ENCODE data around the gene PRKG1. TPM values are rescaled to one million over a fixed set of nuclear protein-coding genes. Genes with fewer than 3 reads are reported as not detected.

PRKG1 gene
- total RNA-seq, 1 experiment from 2014 or later = 10.4 TPM

- Histone ChIP-seq H3K18ac (ENCODE audit: insufficient read length, low read depth, low read length) (no peak overlapping the region), H3K4me2 (ENCODE audit: insufficient read depth, insufficient read length, low read length) (no peak overlapping the region), H4K91ac (ENCODE audit: insufficient read length, low read depth, low read length) (no peak overlapping the region), H3K4me1 (ENCODE audit: insufficient read depth, low read length) (peaks cover 7% of the 10 kb centered on the region; the same call in 1 of the 2 replicates), H2BK20ac (ENCODE audit: low read depth, low read length, poor library complexity, severe bottlenecking) (no peak overlapping the region), H3K79me2 (ENCODE audit: insufficient read depth, low read length) (no peaks in the 10 kb centered on the region), H2BK120ac (ENCODE audit: low read depth, low read length, poor library complexity, severe bottlenecking) (no peak overlapping the region), H2AFZ (ENCODE audit: low read length) (no peak overlapping the region), H3K27ac (ENCODE audit: insufficient read length, low read depth, low read length) (no peak overlapping the region), H3K23ac (ENCODE audit: insufficient read length, low read depth, low read length) (no peak overlapping the region), H3K23me2 (ENCODE audit: insufficient read length, low read depth, low read length, poor library complexity, severe bottlenecking) (peaks cover 2% of the 10 kb centered on the region), H3K14ac (ENCODE audit: insufficient read depth, low read length) (no peak overlapping the region), H3K9ac (ENCODE audit: extremely low read depth, insufficient read length, low read length) (no peak overlapping the region), H4K8ac (replicated peaks; ENCODE audit: insufficient read length, low read depth, low read length) (no peak overlapping the region), H4K5ac (ENCODE audit: insufficient read length, low read depth, low read length) (no peak overlapping the region), H2BK5ac (ENCODE audit: insufficient read length, low read length) (no peak overlapping the region), H3K9me3 (ENCODE audit: control insufficient read depth, low read depth, low read length) (no peaks in the 10 kb centered on the region), H2BK15ac (ENCODE audit: low read depth, low read length) (no peak overlapping the region), H3K27me3 (ENCODE audit: insufficient read depth, low read length) (no peaks in the 10 kb centered on the region), H3K4ac (ENCODE audit: low read depth, low read length) (no peak overlapping the region), H3K56ac (ENCODE audit: insufficient read length, low read depth, low read length) (no peak overlapping the region), H3T11ph (ENCODE audit: low read length) (no peak overlapping the region), H4K20me1 (ENCODE audit: control insufficient read depth, insufficient read depth, insufficient read length) (no peaks in the 10 kb centered on the region), H2BK12ac (ENCODE audit: insufficient read length, low read depth, low read length) (no peak overlapping the region), H2AK5ac (ENCODE audit: insufficient read length, low read length) (no peak overlapping the region), H3K79me1 (ENCODE audit: insufficient read depth, low read depth, low read length, poor library complexity, severe bottlenecking) (no peaks in the 10 kb centered on the region)
- no CpG with 5 or more reads among the region's 2 CpGs for WGBS (ENCODE audit: extremely low coverage, insufficient read length, low lambda C conversion rate)
- no peaks in the 10 kb centered on the region for H3K36me3 Mint-ChIP-seq (ENCODE audit: insufficient read depth in 1 of 3, low read depth in 3 of 3)
- no peak for DNase-seq
- no peaks in the 10 kb centered on the region for H3K9me3 Mint-ChIP-seq
- peak overlapping the region in 2 of 3 experiments; percentile 37 to 96; a peak in 3 of 7 replicates for H3K27ac Mint-ChIP-seq
- no peak overlapping the region for H3K4me3 Mint-ChIP-seq
- H3K27me3 Mint-ChIP-seq (ENCODE audit: low read depth) = no peaks in the 10 kb centered on the region
- no peak for TF ChIP-seq CTCF (conservative IDR thresholded peaks at IDR 0.05)
- peaks cover 39 to 45% of the 10 kb centered on the region in 2 experiments for H3K4me1 Mint-ChIP-seq
These were observed 881.4 kb downstream of the PRKG1 start for GRCh38 chr10:51955696-51956095.

Data from H9 (cell line).